A549 treated with RU486 at 1 μM for 4 hours (cell line): Measurements from ENCODE around the gene RNU11. TPM values are rescaled to one million over a fixed set of nuclear protein-coding genes. Genes with fewer than 3 reads are reported as not detected.

Experiments
- total RNA-seq: library from RNA; stranded (reverse); fragments of 200-300 nt; extraction: Qiagen RNA extraction; gene quantifications from 5 replicates; pipeline ENCODE4 v1.2.3, GENCODE V29; 2022; ENCODE audit warnings: low read depth

Gene RNU11
- not detected in 5 replicates for total RNA-seq

GRCh38 chr1:28648474-28649198 is at the start of gene RNU11:
TSS of gene RNU11 (plus strand) at chr1:28648600.

GRCh38 chr1:28642847-28643635 is 5.4 kb upstream of the RNU11 start, which contains the start of gene TAF12:
TSS of gene TAF12 (minus strand) at chr1:28643067. CDS start at chr1:28622081, 20,986 bp downstream.

GRCh38 chr1:28668191-28668955 is 20.0 kb downstream of the RNU11 start, which contains the start of gene GMEB1:
TSS of gene GMEB1 (plus strand) at chr1:28668784. CDS start at chr1:28683613, 14,829 bp downstream.

Other genes starting within 250 kb of the RNU11 start
- 75.3 to 82.4 TPM (median 80.5 TPM) in 5 replicates for gene RCC1, start 142.6 kb upstream of the RNU11 start, total RNA-seq
- 19.5 to 23.8 TPM (median 22.9 TPM) in 5 replicates for gene TRNAU1AP, start 95.5 kb upstream of the RNU11 start, total RNA-seq
- gene RAB42, start 56.3 kb upstream of the RNU11 start, total RNA-seq: 1.9 to 2.3 TPM (median 2.2 TPM) in 5 replicates
- 13.3 to 14.2 TPM (median 14.0 TPM) in 5 replicates for gene TAF12, start 5.5 kb upstream of the RNU11 start, total RNA-seq
- gene GMEB1, start 20.2 kb downstream of the RNU11 start, total RNA-seq: 5.6 to 7.3 TPM (median 6.4 TPM) in 5 replicates
- gene YTHDF2, start 88.3 kb downstream of the RNU11 start, total RNA-seq: 51.7 to 59.5 TPM (median 55.6 TPM) in 5 replicates
- gene OPRD1, start 163.6 kb downstream of the RNU11 start, total RNA-seq: 0.02 to 0.14 TPM (median 0.03 TPM) in 5 replicates